Testis (tissue), 3 donors: ENCODE results near the gene TCF12. TPM values are rescaled to one million over a fixed set of nuclear protein-coding genes. Genes with fewer than 3 reads are reported as not detected.

Source experiments
- DNase-seq: peaks from one replicate; pipeline ENCODE4 v3.0.0-alpha.2; 2019
- H3K27ac ChIP-seq, 2 donors: fragments of 200-600 bp; sonication (generic); one replicate each; pipeline ENCODE4 v1.5.1; 2019
- H3K27me3 ChIP-seq: fragments of 200-600 bp; sonication (generic); one replicate; pipeline ENCODE4 v1.5.1; 2019
- H3K36me3 ChIP-seq: fragments of 200-600 bp; sonication (generic); one replicate; pipeline ENCODE4 v1.5.1; 2017; ENCODE audit warnings: low read depth; ENCODE audit errors: missing control alignments
- H3K4me1 ChIP-seq: fragments of 200-600 bp; sonication (generic); one replicate; pipeline ENCODE4 v1.5.1; 2019
- H3K4me3 ChIP-seq, 2 donors: fragments of 200-600 bp; sonication (generic); one replicate each; pipeline ENCODE4 v1.5.1; 2017 to 2019
- H3K9me3 ChIP-seq: fragments of 200-600 bp; sonication (generic); one replicate; pipeline ENCODE4 v1.5.1; 2017
- CTCF ChIP-seq, 3 experiments: fragments of 450-650 bp in 2 of 3; fragments of 200-600 bp in 1 of 3; sonication (generic) in 1 of 3; IDR thresholded peaks; one replicate each; pipeline ENCODE4 v1.5.1; 2016 to 2019; ENCODE audit warnings: antibody characterized with exemption in 3 of 3, mild to moderate bottlenecking in 2 of 3, moderate library complexity in 1 of 3
- POLR2A ChIP-seq: fragments of 450-650 bp; IDR thresholded peaks from one replicate; pipeline ENCODE4 v1.6.1; 2017; ENCODE audit warnings: antibody characterized with exemption, mild to moderate bottlenecking, moderate library complexity
- WGBS, 2 donors: methylation state at CpG; one replicate each; pipeline ENCODE4 v1.1.5; 2018; 5-methylcytosine and 5-hydroxymethylcytosine counted together
- intact Hi-C: fragments of 100-400 bp; cut with DNase I; formaldehyde crosslinking; loops from one replicate; pipeline ENCODE4 v1.15.1; 2023; ENCODE audit warnings: low total_unique reads
- polyA plus RNA-seq: library from polyadenylated mRNA; stranded (reverse); fragments of 350-450 nt; fragmentation: Illumina TruSeq; extraction: RNeasy Lipid Tissue Mini Kit (QIAGEN cat#74804); gene quantifications from one replicate; pipeline ENCODE4 v1.2.3, GENCODE V29; 2014; ENCODE audit warnings: low read depth, low replicate concordance; ENCODE audit not compliant: insufficient read depth
- total RNA-seq, 2 donors: library from RNA; depleted of rRNA; stranded (reverse); fragments of >200 nt; gene quantifications; one replicate each; pipeline ENCODE4 v1.2.3, GENCODE V29; 2016

Gene TCF12
- total and polyA plus RNA-seq, 3 donors from 2014 or later, result 51.8 to 152 (median 146) TPM

GRCh38 chr15:56987286-56987685 lies 68.8 kb downstream of the TCF12 start:
- H3K9me3 ChIP-seq, result no peaks in the 10 kb centered on the region
- H3K4me3 ChIP-seq, result no peak overlapping the region
- WGBS, 2 donors, result 66 to 75% methylated on average over 3 of the region's 3 CpGs
- TF ChIP-seq POLR2A, result no peak
- no peak for TF ChIP-seq CTCF (IDR thresholded peaks at IDR 0.05)
- intact Hi-C loops, result no loop called here
- H3K27ac ChIP-seq, result no peak overlapping the region
- no peak for DNase-seq
- no peaks in the 10 kb centered on the region for H3K36me3 ChIP-seq
- H3K27me3 ChIP-seq, result no peaks in the 10 kb centered on the region
- peaks cover 17% of the 10 kb centered on the region for H3K4me1 ChIP-seq

GRCh38 chr15:56988219-56988618 lies 69.8 kb downstream of the TCF12 start:
- H3K9me3 ChIP-seq, result no peaks in the 10 kb centered on the region
- intact Hi-C loops, result no loop called here
- peaks cover 17% of the 10 kb centered on the region for H3K4me1 ChIP-seq
- H3K36me3 ChIP-seq, result no peaks in the 10 kb centered on the region
- TF ChIP-seq CTCF (IDR thresholded peaks at IDR 0.05) (no peak), POLR2A (no peak)
- H3K27ac ChIP-seq, result no peak overlapping the region
- no peak for DNase-seq
- no peaks in the 10 kb centered on the region for H3K27me3 ChIP-seq
- no peak overlapping the region for H3K4me3 ChIP-seq

- WGBS, 2 donors, result 35 to 40% methylated on average over 1 of the region's 1 CpG
- no peak for DNase-seq
- TF ChIP-seq CTCF (IDR thresholded peaks at IDR 0.05) (no peak), POLR2A (no peak)
- Histone ChIP-seq H3K27ac (no peak overlapping the region), H3K4me3 (no peak overlapping the region), H3K4me1 (peaks cover 17% of the 10 kb centered on the region), H3K9me3 (no peaks in the 10 kb centered on the region), H3K36me3 (no peaks in the 10 kb centered on the region), H3K27me3 (no peaks in the 10 kb centered on the region)
- intact Hi-C loops, result no loop called here
Observed at GRCh38 chr15:56989411-56989924, 71.0 kb downstream of the TCF12 start.

GRCh38 chr15:56991017-56991416 lies 72.6 kb downstream of the TCF12 start:
- intact Hi-C loops, result no loop called here
- Histone ChIP-seq H3K27ac (no peak overlapping the region), H3K4me1 (peaks cover 17% of the 10 kb centered on the region), H3K4me3 (no peak overlapping the region), H3K9me3 (no peaks in the 10 kb centered on the region), H3K27me3 (no peaks in the 10 kb centered on the region), H3K36me3 (no peaks in the 10 kb centered on the region)
- TF ChIP-seq POLR2A (no peak), CTCF (IDR thresholded peaks at IDR 0.05) (no peak)
- no peak for DNase-seq
- WGBS, 2 donors, result 94 to 95% methylated on average over 6 of the region's 6 CpGs

- Histone ChIP-seq H3K4me3 (no peak overlapping the region), H3K9me3 (no peaks in the 10 kb centered on the region), H3K36me3 (no peaks in the 10 kb centered on the region), H3K4me1 (peaks cover 17% of the 10 kb centered on the region), H3K27ac (no peak overlapping the region), H3K27me3 (no peaks in the 10 kb centered on the region)
- TF ChIP-seq CTCF (IDR thresholded peaks at IDR 0.05), result no peak
- TF ChIP-seq POLR2A, result no peak
- intact Hi-C loops, result no loop called here
- whole genome bisulfite sequencing, 2 donors, result 92 to 96% methylated on average over 3 of the region's 3 CpGs
- no peak for DNase-seq
Observed at GRCh38 chr15:56992725-56993124, 74.3 kb downstream of the TCF12 start.
